ENCODE results near the gene FBXW10.
A peak's percentile ranks its signal among the peaks of the same experiment; 100 is the strongest.
"Not testable (repeated sequence)": the region's sequence is repeated elsewhere in the genome, so short reads cannot be mapped to it uniquely, and the experiment has no call there.

FBXW10 gene

GRCh38 chr17:18753829-18754409 lies 10.1 kb downstream of the FBXW10 start:
- not testable (repeated sequence) for DNase-seq (ENCODE audit: low read depth in 2 of 2)

DNA sequence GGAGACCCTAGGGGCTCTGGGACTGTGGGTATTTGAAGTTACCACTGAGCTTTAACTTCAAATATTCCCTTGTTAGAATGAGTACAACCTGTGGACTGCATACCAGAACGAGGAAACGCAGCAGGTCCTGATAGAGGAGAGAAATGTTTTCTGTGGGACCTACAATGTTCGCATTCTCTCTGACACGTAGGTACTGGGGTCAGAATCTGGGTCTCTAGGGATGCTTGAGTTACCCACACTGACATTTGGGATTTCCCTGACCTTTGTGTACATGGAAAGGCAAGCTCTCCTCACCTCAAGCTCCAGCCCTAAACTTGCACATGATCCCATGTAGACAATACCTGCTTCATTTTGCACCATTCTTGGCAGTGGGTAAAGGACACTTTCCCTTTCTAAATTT lies 12.1 kb downstream of the FBXW10 start:
- DNase-seq (ENCODE audit: low read depth in 2 of 2): not testable (repeated sequence)

DNA sequence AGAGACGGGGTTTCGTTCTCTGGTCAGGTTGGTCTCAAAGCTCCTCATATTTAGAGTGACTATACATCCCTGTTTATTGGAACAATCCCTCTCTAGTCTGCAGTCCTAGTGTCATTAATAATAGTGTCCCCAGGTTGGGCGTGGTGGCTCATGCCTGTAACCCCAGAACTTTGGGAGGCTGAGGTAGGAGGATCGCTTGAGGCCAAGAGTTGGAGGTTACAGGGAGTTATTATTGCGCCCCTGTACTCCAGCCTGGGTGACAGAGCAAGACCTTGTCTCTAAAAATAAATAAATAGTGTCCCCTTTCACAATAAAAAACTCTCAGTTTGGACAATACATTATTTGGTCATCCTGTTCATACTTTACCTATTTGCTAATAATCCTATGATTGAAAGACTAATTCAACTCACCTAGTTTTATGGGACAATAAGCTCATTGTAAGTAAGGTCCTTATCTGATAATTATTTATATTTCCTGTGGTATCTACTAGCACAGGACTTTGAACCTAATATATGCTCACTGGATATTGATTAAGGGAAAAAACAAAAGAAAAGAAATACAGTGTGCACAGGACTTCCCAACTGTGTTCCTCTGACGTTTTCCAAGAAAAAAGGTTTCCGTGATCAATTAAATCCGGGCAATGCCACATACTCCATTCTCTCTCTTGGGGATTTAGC lies 13.7 kb downstream of the FBXW10 start:
- not testable (repeated sequence) for DNase-seq (ENCODE audit: low read depth in 2 of 2)

DNA sequence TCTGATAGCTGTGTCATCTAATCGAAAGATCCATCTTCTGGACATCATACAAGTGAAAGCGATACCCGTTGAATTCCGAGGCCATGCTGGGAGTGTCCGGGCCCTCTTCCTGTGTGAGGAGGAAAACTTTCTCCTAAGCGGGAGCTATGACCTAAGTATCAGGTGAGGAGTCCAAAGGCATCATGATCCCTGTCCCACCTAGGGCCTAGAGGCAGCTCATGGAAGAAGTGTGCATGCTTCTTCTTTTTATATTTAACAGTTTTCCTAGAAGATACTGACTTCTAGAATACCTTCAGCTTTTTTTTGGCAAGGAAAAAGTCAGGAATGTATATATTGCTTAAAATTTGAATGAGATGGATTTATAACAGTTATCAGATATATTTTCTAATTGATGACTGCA lies 14.5 kb downstream of the FBXW10 start:
- not testable (repeated sequence) for DNase-seq (ENCODE audit: low read depth in 2 of 2)

DNA sequence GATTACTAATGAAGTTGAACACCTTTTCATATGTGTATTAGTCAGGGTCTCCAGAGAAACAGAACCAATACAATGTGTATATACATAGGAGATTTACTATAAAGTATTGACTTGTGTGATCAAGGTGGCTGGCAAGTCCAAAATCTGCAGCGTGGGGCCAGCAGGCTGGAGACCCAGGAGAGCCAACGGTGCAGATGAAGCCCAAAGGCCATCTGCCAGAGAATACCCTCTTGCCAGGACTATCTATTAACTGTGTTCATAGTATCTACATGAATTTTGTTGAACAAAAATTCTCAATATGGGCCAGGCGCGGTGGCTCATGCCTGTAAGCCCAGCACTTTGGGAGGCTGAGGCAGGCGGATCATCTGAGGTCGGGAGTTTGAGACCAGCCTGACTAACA lies 16.4 kb downstream of the FBXW10 start:
- DNase-seq (ENCODE audit: low read depth in 2 of 2): not testable (repeated sequence)

- not testable (repeated sequence) for DNase-seq (ENCODE audit: low read depth in 2 of 2)
Measured at GRCh38 chr17:18770572-18770971, 26.7 kb downstream of the FBXW10 start.

DNA sequence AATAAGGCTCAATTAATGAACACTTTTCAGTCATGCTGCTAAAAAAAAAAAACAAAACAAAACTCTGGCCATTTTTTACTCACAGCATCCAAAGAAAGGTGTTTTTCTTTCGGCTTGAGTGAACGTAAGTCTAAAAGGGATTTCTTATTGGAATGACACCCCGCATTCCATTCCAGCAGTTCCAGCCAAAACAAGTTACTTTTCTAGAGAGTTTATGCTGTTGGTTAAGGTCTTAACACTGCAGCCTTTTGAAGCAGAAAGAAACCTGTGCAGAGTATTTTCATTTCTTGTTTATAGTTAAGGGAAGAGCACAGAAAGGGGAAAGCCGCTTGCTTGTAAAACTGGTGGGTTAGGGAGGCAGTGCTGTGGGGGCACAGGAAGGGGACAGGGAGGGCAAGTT lies 27.2 kb downstream of the FBXW10 start:
- not testable (repeated sequence) for DNase-seq (ENCODE audit: low read depth in 2 of 2)

GRCh38 chr17:18772471-18772870 lies 28.6 kb downstream of the FBXW10 start:
- DNase-seq (ENCODE audit: low read depth in 2 of 2): no peak

DNA sequence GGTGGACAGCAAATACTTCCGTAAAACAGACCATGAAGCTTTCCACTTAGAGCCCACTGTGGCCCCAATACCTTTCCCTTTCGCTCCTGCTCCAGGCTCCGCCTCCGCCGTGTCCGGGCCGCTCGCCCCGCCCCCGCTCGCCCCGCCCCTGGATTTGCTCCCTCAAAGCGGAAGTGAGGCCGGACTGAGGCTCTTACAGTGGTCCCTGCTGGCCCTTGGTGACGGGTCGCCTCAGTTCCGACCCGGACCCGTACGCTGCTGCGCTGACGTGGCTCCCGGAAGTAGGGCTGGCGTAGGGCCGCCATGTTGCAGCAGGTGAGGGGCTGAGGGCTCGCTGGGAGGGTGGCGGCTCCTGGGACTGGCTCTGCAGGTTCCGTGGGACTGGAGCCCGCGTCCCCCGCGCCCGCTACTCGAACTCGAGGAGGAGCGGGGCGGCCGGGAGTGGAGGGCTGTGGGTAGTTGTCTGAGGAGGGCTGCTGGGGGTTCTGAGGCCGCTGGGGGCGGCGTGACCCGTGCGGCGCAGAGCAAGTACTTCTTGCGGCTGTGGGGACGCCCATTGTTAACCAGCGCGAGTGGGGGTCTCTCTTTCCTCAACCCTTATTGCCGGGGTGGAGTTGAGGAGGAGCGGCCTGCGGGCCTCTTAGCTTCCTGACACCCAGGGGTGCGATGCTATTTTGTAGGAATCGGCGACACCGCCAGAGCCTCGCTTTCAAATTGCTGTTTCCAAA lies 37.3 kb downstream of the FBXW10 start, which contains the start of gene TVP23B:
TVP23B (plus strand) TSS at position 193 of the 728 bp plus-strand sequence; CDS start at position 304, 111 bp downstream.
- DNase-seq (ENCODE audit: low read depth in 2 of 2): peak; percentile 94 to 95

DNA sequence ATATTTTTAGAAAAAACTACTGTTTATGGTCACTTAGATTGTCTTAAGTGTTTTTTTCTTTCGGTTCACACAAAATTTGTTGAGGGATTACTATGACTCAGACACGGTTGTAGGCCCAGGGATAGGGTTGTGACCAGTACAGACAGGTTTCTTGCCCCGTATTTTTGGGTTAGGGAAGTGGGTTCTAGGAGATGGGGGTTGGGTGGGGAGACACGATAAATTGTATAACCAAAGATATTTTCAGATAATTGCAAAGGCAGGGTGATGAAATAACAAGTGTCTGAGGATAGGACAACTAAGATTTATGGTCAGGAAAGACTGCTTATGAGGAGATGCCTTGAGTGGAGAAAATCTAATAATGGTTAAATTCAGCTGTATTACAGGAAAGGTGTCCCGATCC lies 38.0 kb downstream of the FBXW10 start:
- not testable (repeated sequence) for DNase-seq (ENCODE audit: low read depth in 2 of 2)

DNA sequence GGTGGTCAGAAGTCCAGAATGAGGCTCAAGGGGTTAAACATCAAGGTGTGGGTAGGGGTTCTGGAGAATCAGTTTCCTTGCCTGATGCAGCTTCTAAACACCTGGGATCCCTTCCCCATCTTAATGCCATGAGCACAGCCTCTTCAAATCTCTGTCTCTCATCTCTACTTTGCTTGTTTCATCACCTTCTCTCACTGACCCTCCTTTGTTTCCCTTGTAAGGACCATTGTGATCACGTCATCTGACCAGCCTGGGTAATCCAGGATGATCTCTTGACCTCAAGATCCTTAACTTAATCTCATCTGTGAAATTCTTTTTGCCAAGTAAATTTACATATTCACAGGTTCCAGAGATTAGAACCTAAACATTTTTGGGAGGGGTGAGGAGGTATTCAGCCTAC lies 42.1 kb downstream of the FBXW10 start:
- not testable (repeated sequence) for DNase-seq (ENCODE audit: low read depth in 2 of 2)

DNA sequence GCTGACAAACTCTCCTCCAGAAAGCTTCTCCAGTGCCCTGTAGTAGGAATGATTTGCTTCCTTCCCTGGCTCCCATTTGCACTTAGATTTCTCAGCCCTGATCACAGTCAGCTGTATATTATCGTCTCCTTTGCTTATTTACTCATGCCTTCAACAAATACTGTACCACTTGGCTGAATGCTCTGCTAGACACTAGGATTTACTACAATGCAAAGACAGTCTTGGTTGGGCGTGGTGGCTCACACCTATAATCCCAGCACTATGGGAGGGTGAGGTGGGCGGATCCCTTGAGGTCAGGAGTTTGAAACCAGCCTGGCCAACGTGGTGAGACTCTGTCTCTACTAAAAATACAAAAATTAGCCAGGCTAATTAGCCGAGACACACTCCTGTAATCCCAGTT lies 43.0 kb downstream of the FBXW10 start:
- not testable (repeated sequence) for DNase-seq (ENCODE audit: low read depth in 2 of 2)

DNA sequence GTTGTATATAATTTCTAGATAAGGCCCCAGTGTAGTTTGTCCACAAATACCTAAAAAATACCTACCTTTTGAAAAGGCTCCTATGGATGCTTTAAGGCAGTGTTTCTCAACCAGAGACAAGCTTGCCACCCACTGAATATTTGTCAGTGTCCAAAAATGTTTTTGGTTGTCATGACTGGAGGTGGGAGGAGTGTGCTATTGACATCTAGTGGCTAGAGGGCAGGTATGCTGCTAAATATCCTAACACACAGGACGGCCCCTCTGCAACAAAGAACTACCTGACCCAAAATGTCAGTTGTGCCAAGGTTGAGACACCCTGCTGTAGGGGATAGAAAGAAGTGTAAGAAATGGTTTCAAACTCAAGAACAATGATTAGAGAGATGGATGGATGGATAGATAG lies 47.5 kb downstream of the FBXW10 start:
- not testable (repeated sequence) for DNase-seq (ENCODE audit: low read depth in 2 of 2)

DNA sequence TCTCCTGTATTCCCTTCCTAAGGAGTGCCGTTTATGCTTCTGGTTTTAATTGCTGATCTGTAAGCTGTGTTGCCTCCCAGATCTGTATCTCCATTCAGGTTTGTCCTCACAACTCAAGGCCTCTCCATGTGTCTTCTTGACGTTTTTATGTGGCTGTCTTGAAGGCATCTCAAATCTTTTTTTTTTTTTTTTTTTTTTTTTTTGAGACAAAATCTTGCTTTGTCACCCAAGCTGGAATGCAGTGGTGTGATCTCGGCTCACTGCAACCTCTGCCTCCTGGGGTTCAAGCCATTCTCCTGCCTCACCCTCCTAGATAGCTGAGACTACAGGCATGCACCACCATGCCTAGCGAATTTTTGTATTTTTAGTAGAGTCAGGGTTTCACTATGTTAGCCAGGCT lies 51.0 kb downstream of the FBXW10 start:
- DNase-seq (ENCODE audit: low read depth in 2 of 2): not testable (repeated sequence)

GRCh38 chr17:18796887-18797286 lies 53.0 kb downstream of the FBXW10 start:
- not testable (repeated sequence) for DNase-seq (ENCODE audit: low read depth in 2 of 2)

GRCh38 chr17:18803458-18804245 lies 59.8 kb downstream of the FBXW10 start:
- DNase-seq (ENCODE audit: low read depth in 2 of 2): not testable (repeated sequence)

DNA sequence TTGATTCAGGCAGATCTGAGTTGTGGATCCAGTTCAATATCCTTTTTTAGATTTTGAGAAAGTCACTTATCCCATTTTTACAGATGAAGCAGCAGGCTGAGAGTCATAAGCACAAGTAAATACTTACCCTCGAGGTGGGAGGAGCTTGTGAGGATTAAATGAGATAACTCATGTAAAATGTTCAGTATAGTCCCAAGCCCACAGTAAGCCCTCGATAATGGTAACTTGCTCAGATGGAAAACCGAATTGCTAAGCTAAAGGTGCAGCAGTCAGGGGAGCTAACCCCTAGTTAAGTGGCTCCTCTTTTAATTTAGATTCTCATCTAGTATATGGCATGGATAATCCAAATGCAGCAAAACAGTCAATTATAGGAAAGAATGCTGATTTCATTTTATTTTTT lies 72.1 kb downstream of the FBXW10 start:
- DNase-seq (ENCODE audit: low read depth in 2 of 2): not testable (repeated sequence)

DNA sequence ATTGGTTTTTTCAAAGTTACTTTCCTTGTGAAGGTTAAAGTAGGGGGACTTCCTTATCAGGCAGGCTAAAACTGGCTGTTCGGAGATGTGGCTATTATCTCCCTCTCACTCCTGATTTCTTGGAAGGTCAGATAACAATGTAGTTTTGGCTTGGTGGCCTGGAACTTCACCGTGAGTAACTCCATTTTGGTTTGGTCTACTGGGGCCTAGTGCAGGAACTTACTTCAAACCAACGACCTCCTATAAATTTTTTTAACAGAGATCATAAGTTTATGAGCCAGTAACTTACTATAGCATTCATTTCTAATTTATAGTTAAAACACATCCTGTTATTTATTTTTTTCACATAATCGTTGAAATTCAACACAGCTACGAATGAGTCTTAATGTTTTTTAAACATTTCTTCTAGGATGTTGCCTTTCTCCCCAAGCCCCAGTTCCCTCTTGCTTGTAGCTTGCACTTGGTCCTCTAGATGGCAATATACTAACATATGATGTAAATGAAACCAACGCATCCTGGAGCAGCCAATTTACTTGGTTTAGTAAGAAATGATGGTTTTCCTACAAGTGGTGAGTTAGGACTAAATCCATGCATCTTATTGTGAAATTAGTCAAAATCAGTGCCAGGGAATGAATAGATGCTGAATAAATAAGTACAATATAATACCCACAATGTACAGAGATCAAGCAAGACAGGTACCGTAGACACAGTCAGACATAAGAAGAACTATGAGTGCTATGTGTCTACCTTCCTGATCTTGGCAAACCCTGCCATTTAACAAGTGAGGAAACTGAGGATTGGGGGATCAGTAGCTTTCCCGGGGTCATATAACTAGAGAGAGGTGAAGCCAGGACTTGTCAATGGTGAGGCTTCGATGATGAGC lies 72.9 kb downstream of the FBXW10 start:
- peak in 1 of 2 donors; percentile 5 for DNase-seq (ENCODE audit: low read depth in 2 of 2)

- not testable (repeated sequence) for DNase-seq (ENCODE audit: low read depth in 2 of 2)
Measured at GRCh38 chr17:18821430-18821829, 77.6 kb downstream of the FBXW10 start.

DNA sequence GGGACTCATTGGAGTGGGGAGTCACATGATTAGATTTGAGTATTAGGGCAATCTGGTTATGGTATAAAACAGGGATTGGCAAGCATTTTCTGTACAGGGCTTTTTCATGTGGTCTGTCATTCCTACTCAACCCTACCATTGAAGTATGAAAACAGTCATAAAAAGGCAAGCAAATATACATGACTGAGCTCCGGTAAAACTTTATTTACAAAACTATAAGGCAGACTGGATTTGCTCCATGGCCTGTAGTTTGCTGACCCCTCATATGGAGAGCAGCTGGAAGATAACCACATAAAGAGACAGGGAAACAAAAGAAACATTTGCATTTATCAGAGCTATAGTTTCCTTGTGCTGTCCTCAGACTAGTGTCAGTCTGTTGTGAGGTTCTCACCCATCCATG lies 83.8 kb downstream of the FBXW10 start:
- DNase-seq (ENCODE audit: low read depth in 2 of 2): not testable (repeated sequence)
